Measurements from ENCODE around the gene RAB4A.

- no peak for TF ChIP-seq CTCF (IDR thresholded peaks at IDR 0.05)
- TF ChIP-seq POLR2A (IDR thresholded peaks at IDR 0.05): no peak
Observed at GRCh38 chr1:229344139-229344538, 73.2 kb downstream of the RAB4A start.

Data from uterus (tissue), 2 donors.